NOMO-1 treated with dmso at 0.1 percent for 144 hours (cell line): Measurements from ENCODE around the gene ZDHHC17.

ENCODE experiments used
- DNase-seq: peaks from one replicate; lab custom pipeline; 2025; ENCODE audit not compliant: unreplicated experiment; lab: John Stamatoyannopoulos, UW

ZDHHC17 gene

GRCh38 chr12:76876696-76877229, 112.8 kb downstream of the ZDHHC17 start:
- no peak for DNase-seq

- DNase-seq: no peak
Measured at GRCh38 chr12:76878099-76878898, 114.4 kb downstream of the ZDHHC17 start.

GRCh38 chr12:76878899-76879709, 115.2 kb downstream of the ZDHHC17 start, which contains the start of gene CSRP2:
TSS of gene CSRP2 (minus strand) at chr12:76879019. CDS start at chr12:76866260, 12,759 bp downstream.
- DNase-seq: peak; percentile 15

GRCh38 chr12:76879710-76880518, 116.0 kb downstream of the ZDHHC17 start:
- no peak for DNase-seq

GRCh38 chr12:76880519-76881023, 116.7 kb downstream of the ZDHHC17 start:
- DNase-seq: no peak

- DNase-seq: no peak
Measured at GRCh38 chr12:76881142-76881541, 117.2 kb downstream of the ZDHHC17 start.

GRCh38 chr12:76882367-76882766, 118.5 kb downstream of the ZDHHC17 start:
- no peak for DNase-seq

- no peak for DNase-seq
Measured at GRCh38 chr12:76883151-76883550, 119.2 kb downstream of the ZDHHC17 start.

GRCh38 chr12:76883811-76884210, 119.9 kb downstream of the ZDHHC17 start:
- no peak for DNase-seq

GRCh38 chr12:76888775-76889174, 124.9 kb downstream of the ZDHHC17 start:
- no peak for DNase-seq

GRCh38 chr12:76890151-76891143, 126.5 kb downstream of the ZDHHC17 start:
- DNase-seq: no peak

- DNase-seq: no peak
Measured at GRCh38 chr12:76891609-76892008, 127.7 kb downstream of the ZDHHC17 start.

GRCh38 chr12:76895796-76896195, 131.9 kb downstream of the ZDHHC17 start:
- DNase-seq: no peak

GRCh38 chr12:76896274-76896673, 132.4 kb downstream of the ZDHHC17 start:
- no peak for DNase-seq

GRCh38 chr12:76898442-76898841, 134.5 kb downstream of the ZDHHC17 start:
- no peak for DNase-seq

GRCh38 chr12:76899522-76899921, 135.6 kb downstream of the ZDHHC17 start:
- DNase-seq: no peak

GRCh38 chr12:76901628-76902380, 137.9 kb downstream of the ZDHHC17 start:
- no peak for DNase-seq
